Measurements from ENCODE around the gene CREB3L2. TPM values are rescaled to one million over a fixed set of nuclear protein-coding genes. Genes with fewer than 3 reads are reported as not detected.

CREB3L2 gene
- total and polyA plus RNA-seq, 2 donors (not counting 1 experiment from before 2014, with no cell fraction given) = 39.3 to 63.7 TPM

DNA sequence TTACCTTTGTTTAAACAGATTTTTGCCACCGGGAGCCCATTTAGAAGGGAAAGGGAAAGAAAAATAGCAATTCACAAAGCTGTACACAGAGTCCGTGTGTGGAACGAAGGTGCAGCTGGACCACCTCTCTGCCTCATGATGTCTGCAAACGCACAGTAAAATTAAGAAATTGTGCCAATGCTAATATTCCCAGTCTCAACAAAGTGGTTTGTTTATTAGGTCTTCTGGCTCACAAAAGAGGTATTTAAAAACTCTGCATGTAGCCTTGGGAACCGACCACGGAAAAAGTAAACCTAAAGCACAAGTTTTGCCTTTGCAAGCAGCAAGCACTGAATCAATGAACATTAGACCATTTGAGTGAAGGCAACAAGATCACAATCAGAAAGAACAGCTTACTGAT lies 57.7 kb downstream of the CREB3L2 start:
- Histone ChIP-seq H3K79me2 (ENCODE audit: control insufficient read depth, insufficient read depth, low read length) (peaks cover 64% of the 10 kb centered on the region), H3K4me1 (ENCODE audit: control insufficient read depth, extremely low read depth, insufficient read depth, low read length) (peaks cover 10% of the 10 kb centered on the region), H3K9me3 (ENCODE audit: control insufficient read depth, insufficient read depth, low read depth, low read length) (no peaks in the 10 kb centered on the region), H3K4me2 (ENCODE audit: extremely low read depth, insufficient read depth, low read length) (peak overlapping the region; percentile 56), H3K27me3 (ENCODE audit: control insufficient read depth, insufficient read depth, low read length) (no peaks in the 10 kb centered on the region), H3K27ac (ENCODE audit: insufficient read depth, low read length) (peak overlapping the region; percentile 74), H2AFZ (ENCODE audit: low read length) (no peak overlapping the region), H3K9ac (ENCODE audit: insufficient read depth, low read length) (no peak overlapping the region), H3K36me3 (ENCODE audit: control insufficient read depth, insufficient read depth, low read length) (peaks cover 2% of the 10 kb centered on the region), H3K4me3 (replicated peaks in 1 of 4; ENCODE audit: control extremely low read depth in 1 of 4, insufficient read depth in 1 of 4, low read depth in 3 of 4, low read length in 4 of 4) (no peak overlapping the region), H4K20me1 (ENCODE audit: control insufficient read depth, extremely low read depth, insufficient read depth, low read length) (no peaks in the 10 kb centered on the region)
- DNase-seq (ENCODE audit: low read depth in 2 of 2) = peak; percentile 90 to 92
- TF ChIP-seq EZH2 (IDR thresholded peaks at IDR 0.05; ENCODE audit: low read length, missing control alignments) = no peak
- TF ChIP-seq, protein P1, sequence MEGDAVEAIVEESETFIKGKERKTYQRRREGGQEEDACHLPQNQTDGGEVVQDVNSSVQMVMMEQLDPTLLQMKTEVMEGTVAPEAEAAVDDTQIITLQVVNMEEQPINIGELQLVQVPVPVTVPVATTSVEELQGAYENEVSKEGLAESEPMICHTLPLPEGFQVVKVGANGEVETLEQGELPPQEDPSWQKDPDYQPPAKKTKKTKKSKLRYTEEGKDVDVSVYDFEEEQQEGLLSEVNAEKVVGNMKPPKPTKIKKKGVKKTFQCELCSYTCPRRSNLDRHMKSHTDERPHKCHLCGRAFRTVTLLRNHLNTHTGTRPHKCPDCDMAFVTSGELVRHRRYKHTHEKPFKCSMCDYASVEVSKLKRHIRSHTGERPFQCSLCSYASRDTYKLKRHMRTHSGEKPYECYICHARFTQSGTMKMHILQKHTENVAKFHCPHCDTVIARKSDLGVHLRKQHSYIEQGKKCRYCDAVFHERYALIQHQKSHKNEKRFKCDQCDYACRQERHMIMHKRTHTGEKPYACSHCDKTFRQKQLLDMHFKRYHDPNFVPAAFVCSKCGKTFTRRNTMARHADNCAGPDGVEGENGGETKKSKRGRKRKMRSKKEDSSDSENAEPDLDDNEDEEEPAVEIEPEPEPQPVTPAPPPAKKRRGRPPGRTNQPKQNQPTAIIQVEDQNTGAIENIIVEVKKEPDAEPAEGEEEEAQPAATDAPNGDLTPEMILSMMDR (conservative IDR thresholded peaks at IDR 0.05 in 1 of 2, IDR thresholded peaks at IDR 0.05 in 1 of 2; ENCODE audit: low read depth in 1 of 2, low read length in 2 of 2) = no peak

DNA sequence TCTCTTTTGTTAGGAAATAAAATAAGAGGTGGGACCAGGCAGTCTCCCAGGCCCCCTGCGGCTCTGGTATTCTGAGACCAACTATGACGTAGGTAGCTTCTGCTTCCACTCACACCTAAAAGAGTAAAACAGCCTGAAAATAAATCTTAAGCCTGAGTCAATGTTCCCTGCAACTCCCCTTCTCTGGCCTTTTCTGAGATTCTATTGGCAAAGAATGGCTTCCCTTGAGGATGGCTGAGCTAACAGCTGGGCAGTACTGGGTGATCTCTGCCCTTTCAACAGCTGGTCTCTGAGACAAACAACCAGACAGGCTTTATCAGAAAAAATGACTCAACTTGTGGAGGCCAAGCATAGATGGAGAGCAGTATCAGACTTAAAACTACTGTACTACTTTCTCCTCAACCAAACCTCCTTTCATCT lies 58.7 kb downstream of the CREB3L2 start:
- peaks cover 10% of the 10 kb centered on the region for H3K4me1 ChIP-seq (ENCODE audit: control insufficient read depth, extremely low read depth, insufficient read depth, low read length)
- H3K36me3 ChIP-seq (ENCODE audit: control insufficient read depth, insufficient read depth, low read length) = peaks cover 2% of the 10 kb centered on the region
- no peaks in the 10 kb centered on the region for H3K9me3 ChIP-seq (ENCODE audit: control insufficient read depth, insufficient read depth, low read depth, low read length)
- no peaks in the 10 kb centered on the region for H4K20me1 ChIP-seq (ENCODE audit: control insufficient read depth, extremely low read depth, insufficient read depth, low read length)
- peaks cover 60% of the 10 kb centered on the region for H3K79me2 ChIP-seq (ENCODE audit: control insufficient read depth, insufficient read depth, low read length)
- no peak overlapping the region for H2AFZ ChIP-seq (ENCODE audit: low read length)
- no peaks in the 10 kb centered on the region for H3K27me3 ChIP-seq (ENCODE audit: control insufficient read depth, insufficient read depth, low read length)
- TF ChIP-seq, protein P1 (conservative IDR thresholded peaks at IDR 0.05 in 1 of 2, IDR thresholded peaks at IDR 0.05 in 1 of 2; ENCODE audit: low read depth in 1 of 2, low read length in 2 of 2) = no peak
- no peak for TF ChIP-seq EZH2 (IDR thresholded peaks at IDR 0.05; ENCODE audit: low read length, missing control alignments)
- H3K4me2 ChIP-seq (ENCODE audit: extremely low read depth, insufficient read depth, low read length) = peak overlapping the region; percentile 9
- no peak overlapping the region for H3K9ac ChIP-seq (ENCODE audit: insufficient read depth, low read length)
- peak; percentile 91 to 98 for DNase-seq (ENCODE audit: low read depth in 2 of 2)
- peak overlapping the region; percentile 74 for H3K27ac ChIP-seq (ENCODE audit: insufficient read depth, low read length)
- no peak overlapping the region for H3K4me3 ChIP-seq (replicated peaks in 1 of 4; ENCODE audit: control extremely low read depth in 1 of 4, insufficient read depth in 1 of 4, low read depth in 3 of 4, low read length in 4 of 4)

DNA sequence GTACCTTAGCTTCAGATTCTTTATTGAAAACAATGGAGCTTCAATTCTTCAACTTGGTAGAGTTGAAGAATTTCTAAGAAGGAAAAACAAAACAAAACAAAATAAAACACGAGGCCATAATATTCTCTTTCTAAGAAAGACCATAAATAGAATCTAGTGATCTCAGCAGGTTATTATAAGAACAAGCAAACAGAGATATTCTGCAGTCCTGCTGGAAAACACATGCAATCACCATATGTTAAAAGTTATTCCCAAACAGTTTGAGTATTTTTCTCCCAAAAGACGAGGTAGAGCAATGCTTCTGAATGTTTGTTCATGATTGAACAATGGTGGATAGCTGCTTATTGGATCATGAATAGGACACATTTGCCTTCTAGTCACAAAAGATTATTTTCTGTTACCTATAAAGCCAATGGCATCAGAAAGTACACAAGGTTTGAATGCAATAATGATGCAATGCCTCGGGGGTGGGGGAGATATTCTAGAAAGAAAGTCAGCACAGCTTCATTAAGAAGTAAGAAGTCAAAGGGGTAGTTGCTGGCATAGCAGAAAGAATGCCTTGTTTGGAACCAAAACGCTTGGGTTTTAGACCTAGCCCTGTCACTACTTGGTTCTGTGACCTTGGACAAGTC lies 59.3 kb downstream of the CREB3L2 start:
- Histone ChIP-seq H3K27ac (ENCODE audit: insufficient read depth, low read length) (peak overlapping the region; percentile 74), H3K79me2 (ENCODE audit: control insufficient read depth, insufficient read depth, low read length) (peaks cover 59% of the 10 kb centered on the region), H3K27me3 (ENCODE audit: control insufficient read depth, insufficient read depth, low read length) (no peaks in the 10 kb centered on the region), H3K9me3 (ENCODE audit: control insufficient read depth, insufficient read depth, low read depth, low read length) (no peaks in the 10 kb centered on the region), H3K4me2 (ENCODE audit: extremely low read depth, insufficient read depth, low read length) (no peak overlapping the region), H3K4me3 (replicated peaks in 1 of 4; ENCODE audit: control extremely low read depth in 1 of 4, insufficient read depth in 1 of 4, low read depth in 3 of 4, low read length in 4 of 4) (no peak overlapping the region), H3K36me3 (ENCODE audit: control insufficient read depth, insufficient read depth, low read length) (no peaks in the 10 kb centered on the region), H3K9ac (ENCODE audit: insufficient read depth, low read length) (no peak overlapping the region), H3K4me1 (ENCODE audit: control insufficient read depth, extremely low read depth, insufficient read depth, low read length) (peaks cover 10% of the 10 kb centered on the region), H4K20me1 (ENCODE audit: control insufficient read depth, extremely low read depth, insufficient read depth, low read length) (no peaks in the 10 kb centered on the region), H2AFZ (ENCODE audit: low read length) (no peak overlapping the region)
- TF ChIP-seq, protein P1 (conservative IDR thresholded peaks at IDR 0.05 in 1 of 2, IDR thresholded peaks at IDR 0.05 in 1 of 2; ENCODE audit: low read depth in 1 of 2, low read length in 2 of 2) = no peak
- TF ChIP-seq EZH2 (IDR thresholded peaks at IDR 0.05; ENCODE audit: low read length, missing control alignments) = no peak
- peak in 1 of 2 donors; percentile 50 for DNase-seq (ENCODE audit: low read depth in 2 of 2)

Data from fibroblast of lung (primary cell).